Nephron (organoid): ENCODE data around the gene PRTN3.
"Not testable (repeated sequence)": the region's sequence is repeated elsewhere in the genome, so short reads cannot be mapped to it uniquely, and the experiment has no call there.

Source experiments
- H3K27ac Mint-ChIP-seq, 3 experiments: 2 replicates each; pipeline ENCODE4 v1.8.0; 2020; ENCODE audit warnings: mixed read lengths in 3 of 3, mild to moderate bottlenecking in 2 of 3, moderate library complexity in 1 of 3
- H3K27me3 Mint-ChIP-seq: 2 replicates; pipeline ENCODE4 v1.8.0; 2021; ENCODE audit warnings: low read depth, mild to moderate bottlenecking, moderate library complexity, mixed read lengths
- H3K36me3 Mint-ChIP-seq: 2 replicates; pipeline ENCODE4 v1.8.0; 2020; ENCODE audit warnings: low read depth, mixed read lengths
- H3K4me1 Mint-ChIP-seq: 2 replicates; pipeline ENCODE4 v1.8.0; 2020; ENCODE audit warnings: mixed read lengths
- H3K4me3 Mint-ChIP-seq, 3 experiments: 2 replicates each; pipeline ENCODE4 v1.8.0; 2020; ENCODE audit warnings: mild to moderate bottlenecking in 3 of 3, mixed read lengths in 3 of 3, moderate library complexity in 2 of 3
- H3K9me3 Mint-ChIP-seq: 2 replicates; pipeline ENCODE4 v1.8.0; 2020; ENCODE audit warnings: mixed read lengths
- TF ChIP-seq, protein P1 (sequence below), 3 experiments: fragments of 200-600 bp; sonication (generic); IDR thresholded peaks; one replicate each; pipeline ENCODE4 v1.5.0; 2021; ENCODE audit warnings: antibody characterized with exemption in 3 of 3; ENCODE audit not compliant: unreplicated experiment in 3 of 3

Gene PRTN3

DNA sequence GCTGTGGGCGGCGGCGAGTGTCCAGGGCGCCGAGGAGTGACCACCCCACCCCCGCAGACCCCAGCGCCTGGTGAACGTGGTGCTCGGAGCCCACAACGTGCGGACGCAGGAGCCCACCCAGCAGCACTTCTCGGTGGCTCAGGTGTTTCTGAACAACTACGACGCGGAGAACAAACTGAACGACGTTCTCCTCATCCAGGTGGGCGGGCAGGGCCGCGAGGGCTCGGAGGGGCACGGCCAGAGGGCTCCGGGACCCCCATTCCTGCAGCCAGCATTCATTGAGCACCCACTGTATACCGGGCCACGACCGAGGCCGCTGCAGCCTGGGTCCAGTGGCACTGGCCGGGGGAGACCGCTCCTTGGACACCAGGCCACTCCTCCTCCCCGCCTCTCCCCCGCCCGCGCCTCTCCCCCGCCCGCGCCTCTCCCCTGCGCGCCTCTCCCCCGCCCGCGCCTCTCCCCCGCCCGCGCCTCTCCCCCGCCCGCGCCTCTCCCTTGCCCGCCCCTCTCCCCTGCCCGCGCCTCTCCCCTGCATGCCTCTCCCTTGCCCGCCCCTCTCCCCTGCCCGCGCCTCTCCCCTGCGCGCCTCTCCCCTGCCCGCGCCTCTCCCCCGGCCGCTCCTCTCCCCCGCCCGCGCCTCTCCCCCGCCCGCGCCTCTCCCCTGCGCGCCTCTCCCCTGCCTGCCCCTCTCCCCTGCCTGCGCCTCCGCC lies 3.2 kb downstream of the PRTN3 start:
- H3K27me3 Mint-ChIP-seq = peaks cover 53% of the 10 kb centered on the region
- TF ChIP-seq, protein P1, sequence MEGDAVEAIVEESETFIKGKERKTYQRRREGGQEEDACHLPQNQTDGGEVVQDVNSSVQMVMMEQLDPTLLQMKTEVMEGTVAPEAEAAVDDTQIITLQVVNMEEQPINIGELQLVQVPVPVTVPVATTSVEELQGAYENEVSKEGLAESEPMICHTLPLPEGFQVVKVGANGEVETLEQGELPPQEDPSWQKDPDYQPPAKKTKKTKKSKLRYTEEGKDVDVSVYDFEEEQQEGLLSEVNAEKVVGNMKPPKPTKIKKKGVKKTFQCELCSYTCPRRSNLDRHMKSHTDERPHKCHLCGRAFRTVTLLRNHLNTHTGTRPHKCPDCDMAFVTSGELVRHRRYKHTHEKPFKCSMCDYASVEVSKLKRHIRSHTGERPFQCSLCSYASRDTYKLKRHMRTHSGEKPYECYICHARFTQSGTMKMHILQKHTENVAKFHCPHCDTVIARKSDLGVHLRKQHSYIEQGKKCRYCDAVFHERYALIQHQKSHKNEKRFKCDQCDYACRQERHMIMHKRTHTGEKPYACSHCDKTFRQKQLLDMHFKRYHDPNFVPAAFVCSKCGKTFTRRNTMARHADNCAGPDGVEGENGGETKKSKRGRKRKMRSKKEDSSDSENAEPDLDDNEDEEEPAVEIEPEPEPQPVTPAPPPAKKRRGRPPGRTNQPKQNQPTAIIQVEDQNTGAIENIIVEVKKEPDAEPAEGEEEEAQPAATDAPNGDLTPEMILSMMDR (IDR thresholded peaks at IDR 0.05; ENCODE audit: unreplicated experiment in 3 of 3) = no peak
- peaks cover 3% of the 10 kb centered on the region for H3K9me3 Mint-ChIP-seq
- H3K4me1 Mint-ChIP-seq = peaks cover 5% of the 10 kb centered on the region
- no peaks in the 10 kb centered on the region for H3K36me3 Mint-ChIP-seq
- no peak overlapping the region for H3K27ac Mint-ChIP-seq
- no peak overlapping the region for H3K4me3 Mint-ChIP-seq

DNA sequence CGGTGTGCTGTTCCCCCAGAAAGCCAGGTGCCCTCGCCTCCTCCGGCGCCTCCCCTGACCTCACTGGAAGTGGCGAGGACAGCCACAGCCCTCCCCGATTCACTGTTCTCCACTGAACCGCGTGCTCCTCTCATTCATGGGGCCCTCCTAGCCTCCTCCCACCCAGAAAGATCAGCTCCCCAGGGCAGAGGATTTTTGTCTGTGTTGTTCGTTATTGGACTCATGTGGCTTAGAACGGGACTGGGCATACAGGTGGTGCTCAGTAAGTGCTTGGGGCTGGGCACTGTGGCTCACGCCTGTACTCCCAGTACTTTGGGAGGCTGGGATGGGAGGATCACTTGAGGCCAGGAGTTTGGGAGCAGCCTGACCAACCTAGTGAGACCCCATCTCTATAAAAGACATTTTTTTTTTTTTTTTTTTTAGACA lies 3.8 kb downstream of the PRTN3 start:
- peak overlapping the region in 2 of 3 experiments; percentile 40 to 62 for H3K4me3 Mint-ChIP-seq
- H3K27me3 Mint-ChIP-seq = peaks cover 53% of the 10 kb centered on the region
- H3K9me3 Mint-ChIP-seq = peaks cover 3% of the 10 kb centered on the region
- TF ChIP-seq, protein P1 (IDR thresholded peaks at IDR 0.05; ENCODE audit: unreplicated experiment in 3 of 3) = no peak
- peaks cover 5% of the 10 kb centered on the region for H3K4me1 Mint-ChIP-seq
- H3K27ac Mint-ChIP-seq = no peak overlapping the region
- H3K36me3 Mint-ChIP-seq = no peaks in the 10 kb centered on the region

DNA sequence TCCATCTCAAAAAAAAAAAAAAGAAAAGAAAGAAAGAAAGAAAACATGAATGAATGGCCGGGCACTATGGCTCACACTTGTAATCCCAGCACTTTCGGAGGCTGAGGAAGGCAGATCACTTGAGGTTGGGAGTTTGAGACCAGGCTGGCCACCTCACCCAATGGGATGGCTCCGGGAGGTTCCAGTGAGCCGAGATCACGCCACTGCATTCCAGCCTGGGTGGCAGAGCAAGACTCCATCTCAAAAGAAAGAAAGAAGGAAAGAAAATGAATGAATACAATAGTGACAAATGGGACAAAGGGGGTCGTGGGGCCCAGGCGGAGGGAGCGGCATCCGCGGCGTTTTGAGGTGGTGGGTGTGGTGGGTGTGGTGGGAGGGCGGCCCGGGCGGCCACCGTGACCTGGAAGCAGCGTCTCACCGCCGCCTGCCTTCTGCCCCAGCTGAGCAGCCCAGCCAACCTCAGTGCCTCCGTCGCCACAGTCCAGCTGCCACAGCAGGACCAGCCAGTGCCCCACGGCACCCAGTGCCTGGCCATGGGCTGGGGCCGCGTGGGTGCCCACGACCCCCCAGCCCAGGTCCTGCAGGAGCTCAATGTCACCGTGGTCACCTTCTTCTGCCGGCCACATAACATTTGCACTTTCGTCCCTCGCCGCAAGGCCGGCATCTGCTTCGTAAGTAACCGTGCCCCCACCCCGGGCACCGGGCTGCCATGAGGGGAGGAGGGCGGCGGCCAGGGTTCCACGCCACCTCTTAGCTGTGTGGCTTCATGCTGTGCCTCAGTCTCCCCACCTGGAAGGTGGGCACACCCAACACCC lies 5.1 kb downstream of the PRTN3 start:
- Mint-ChIP-seq H3K9me3 (peaks cover 3% of the 10 kb centered on the region), H3K36me3 (no peaks in the 10 kb centered on the region), H3K4me3 (no peak overlapping the region), H3K4me1 (peaks cover 5% of the 10 kb centered on the region), H3K27ac (no peak overlapping the region), H3K27me3 (peaks cover 52% of the 10 kb centered on the region)
- TF ChIP-seq, protein P1 (IDR thresholded peaks at IDR 0.05; ENCODE audit: unreplicated experiment in 3 of 3) = no peak

DNA sequence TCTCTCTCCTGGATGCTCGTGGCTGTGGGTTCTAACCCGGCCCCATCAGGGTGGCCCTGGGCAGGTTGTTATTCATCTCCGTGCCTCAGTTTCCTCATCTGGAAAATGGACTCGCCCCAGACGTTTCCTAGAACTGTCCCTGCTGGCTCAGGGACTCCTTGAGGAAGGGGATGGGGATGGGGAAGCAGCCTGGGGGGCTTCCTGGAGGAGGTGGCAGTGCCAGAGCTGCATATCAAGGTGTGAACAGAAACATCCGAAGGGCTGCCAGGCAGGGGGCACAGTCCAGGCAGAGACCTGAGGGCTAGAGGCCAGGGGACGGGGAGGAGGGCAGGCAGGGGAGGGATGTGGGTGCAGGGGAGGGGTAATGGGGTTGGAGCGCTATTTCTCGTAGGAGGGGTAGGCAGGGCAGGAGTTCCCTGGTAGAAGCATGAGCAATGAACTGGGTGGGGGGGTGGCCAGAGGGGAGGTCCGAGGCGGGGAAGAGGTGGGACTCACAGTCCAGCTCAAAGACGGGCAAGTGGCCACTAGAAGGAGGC lies 7.7 kb downstream of the PRTN3 start:
- no peak overlapping the region for H3K4me3 Mint-ChIP-seq
- H3K4me1 Mint-ChIP-seq = no peaks in the 10 kb centered on the region
- H3K27me3 Mint-ChIP-seq = peaks cover 36% of the 10 kb centered on the region
- TF ChIP-seq, protein P1 (IDR thresholded peaks at IDR 0.05; ENCODE audit: unreplicated experiment in 3 of 3) = no peak
- no peaks in the 10 kb centered on the region for H3K36me3 Mint-ChIP-seq
- no peak overlapping the region for H3K27ac Mint-ChIP-seq
- no peaks in the 10 kb centered on the region for H3K9me3 Mint-ChIP-seq

DNA sequence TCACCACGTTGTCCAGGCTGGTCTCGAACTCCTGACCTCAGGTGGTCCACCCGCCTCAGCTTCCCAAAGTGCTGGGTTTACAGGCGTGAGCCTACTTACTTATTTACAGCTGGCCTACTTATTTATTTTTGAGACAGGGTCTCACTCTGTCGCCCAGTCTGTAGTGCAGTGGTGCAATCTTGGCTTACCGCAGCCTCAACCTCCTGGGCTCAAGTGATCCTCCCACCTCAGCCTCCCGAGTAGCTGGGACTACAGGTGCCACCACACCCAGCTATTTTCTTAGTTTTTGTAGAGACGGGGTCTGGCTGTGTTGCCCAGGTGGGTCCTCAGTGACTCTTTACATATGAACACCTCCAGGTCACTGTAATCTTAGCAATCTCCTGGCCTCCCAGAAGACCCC lies 8.4 kb downstream of the PRTN3 start:
- H3K9me3 Mint-ChIP-seq, H3K36me3 Mint-ChIP-seq, H3K27ac Mint-ChIP-seq, H3K4me1 Mint-ChIP-seq, H3K4me3 Mint-ChIP-seq: not testable (repeated sequence)
- H3K27me3 Mint-ChIP-seq = peaks cover 32% of the 10 kb centered on the region

DNA sequence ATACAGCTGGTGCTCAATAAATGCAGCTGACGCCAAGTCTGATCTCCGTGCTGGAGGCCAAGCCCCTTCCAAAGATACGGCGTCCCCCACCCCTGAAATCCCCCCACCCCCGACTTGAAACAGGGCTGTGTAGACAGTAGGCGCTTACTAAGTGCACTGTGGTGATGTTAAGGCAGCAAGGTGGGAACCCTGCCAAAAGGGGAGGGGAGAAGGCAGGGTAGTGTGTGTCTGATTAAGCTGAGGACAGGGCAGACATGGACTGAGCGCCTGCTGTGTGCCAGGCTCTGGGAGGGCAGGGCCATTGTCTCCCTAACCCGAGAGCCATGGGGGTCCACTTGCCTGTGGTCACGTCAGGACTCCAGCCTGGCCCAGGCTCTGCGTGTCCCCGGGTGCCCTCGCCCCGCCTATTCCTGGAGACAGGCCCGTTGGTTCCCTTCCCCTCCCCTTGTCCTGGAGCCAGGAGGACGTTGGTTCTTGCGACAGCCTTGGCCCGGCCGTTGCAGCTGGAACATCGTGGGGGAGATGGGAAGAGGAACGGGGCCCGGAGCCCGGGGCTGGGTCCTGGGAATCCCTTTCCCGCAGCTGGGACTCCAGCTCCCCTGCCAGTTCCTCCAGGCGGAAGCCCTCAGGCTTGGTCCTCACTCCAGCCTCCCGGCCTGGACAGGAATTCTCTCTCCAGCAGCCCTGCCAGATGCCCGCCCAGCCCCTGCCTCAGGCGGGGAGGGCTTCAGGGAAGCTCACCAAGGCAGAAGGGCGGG lies 9.6 kb downstream of the PRTN3 start:
- H3K27me3 Mint-ChIP-seq = peaks cover 22% of the 10 kb centered on the region
- no peaks in the 10 kb centered on the region for H3K9me3 Mint-ChIP-seq
- no peaks in the 10 kb centered on the region for H3K36me3 Mint-ChIP-seq
- no peak overlapping the region for H3K4me3 Mint-ChIP-seq
- no peak overlapping the region for H3K27ac Mint-ChIP-seq
- TF ChIP-seq, protein P1 (IDR thresholded peaks at IDR 0.05; ENCODE audit: unreplicated experiment in 3 of 3) = no peak
- H3K4me1 Mint-ChIP-seq = no peaks in the 10 kb centered on the region
